H1 (cell line): ENCODE data around the gene SEMA5B. TPM values are rescaled to one million over a fixed set of nuclear protein-coding genes. Genes with fewer than 3 reads are reported as not detected.

Experiments used
- CTCF ChIA-PET: fragments of 300-600 bp; sonication (Branson Sonifier 250); formaldehyde crosslinking; loops from one replicate; lab custom pipeline; 2021; ENCODE audit not compliant: partially characterized antibody; lab: Charles Lee
- POLR2A ChIA-PET: fragments of 300-600 bp; sonication (Branson Sonifier 250); formaldehyde crosslinking; loops from one replicate; lab custom pipeline; 2021; ENCODE audit warnings: inconsistent platforms; ENCODE audit not compliant: partially characterized antibody; lab: Charles Lee
- DNase-seq, 2 experiments: peaks; one replicate each; pipeline versions ENCODE4 v3.0.0 to v3.0.0-alpha.2; 2010 to 2022; ENCODE audit warnings: low spot score in 2 of 2, low read depth in 1 of 2, mixed read lengths in 1 of 2
- FAIRE-seq: peaks from 2 replicates; lab custom pipeline; 2011; peaks lifted over from hg19 to GRCh38; lab: Jason Lieb, UNC
- H2AFZ ChIP-seq: 2 replicates; pipeline ENCODE4 v1.8.1; 2012; ENCODE audit warnings: low read length, inconsistent platforms
- H2AK5ac ChIP-seq: 2 replicates; pipeline ENCODE4 v1.6.1; 2013; ENCODE audit warnings: low read depth, low read length
- H2BK120ac ChIP-seq: replicated peaks from 2 replicates; pipeline ENCODE3; 2013; ENCODE audit warnings: low read depth, low read length, inconsistent platforms
- H2BK12ac ChIP-seq: 2 replicates; pipeline ENCODE4 v1.6.1; 2013; ENCODE audit warnings: low read depth, low read length
- H2BK15ac ChIP-seq: 2 replicates; pipeline ENCODE4 v1.6.1; 2013; ENCODE audit warnings: low read length
- H2BK20ac ChIP-seq: 2 replicates; pipeline ENCODE4 v1.6.1; 2013; ENCODE audit warnings: low read length
- H2BK5ac ChIP-seq: 2 replicates; pipeline ENCODE4 v1.6.1; 2013; ENCODE audit warnings: low read depth, low read length
- H3K14ac ChIP-seq: 2 replicates; pipeline ENCODE4 v1.6.1; 2013; ENCODE audit warnings: inconsistent platforms; ENCODE audit not compliant: insufficient read length
- H3K18ac ChIP-seq: 2 replicates; pipeline ENCODE4 v1.6.1; 2013; ENCODE audit warnings: low read length; ENCODE audit errors: extremely low read depth
- H3K23ac ChIP-seq: 2 replicates; pipeline ENCODE4 v1.6.1; 2013; ENCODE audit warnings: inconsistent platforms; ENCODE audit not compliant: insufficient read length
- H3K23me2 ChIP-seq: 2 replicates; pipeline ENCODE4 v1.6.1; 2013; ENCODE audit warnings: low read depth, low read length
- H3K27ac ChIP-seq: 2 replicates; pipeline ENCODE4 v1.6.1; 2011; ENCODE audit warnings: low read depth, low read length, inconsistent platforms
- H3K27me3 ChIP-seq, 4 experiments: replicated peaks in 1 of 4; 1 replicate in 1 of 4; 2 replicates in 3 of 4; pipeline versions ENCODE4 v1.6.1 to v1.8.1; 2011 to 2013; ENCODE audit warnings: low read length in 3 of 4, mild to moderate bottlenecking in 3 of 4, inconsistent platforms in 2 of 4, mixed read lengths in 2 of 4, moderate library complexity in 1 of 4; ENCODE audit not compliant: control insufficient read depth in 3 of 4, insufficient read depth in 3 of 4; ENCODE audit errors: extremely low read depth in 1 of 4
- H3K36me3 ChIP-seq, 4 experiments: 2 replicates each; pipeline versions ENCODE4 v1.6.1 to v1.8.1; 2011 to 2013; ENCODE audit warnings: mild to moderate bottlenecking in 4 of 4, low read length in 3 of 4, moderate library complexity in 2 of 4, control low read depth in 1 of 4, inconsistent platforms in 1 of 4; ENCODE audit not compliant: insufficient read depth in 4 of 4, control insufficient read depth in 2 of 4
- H3K4ac ChIP-seq: replicated peaks from 2 replicates; pipeline ENCODE3; 2013; ENCODE audit warnings: low read length, low read depth, mixed read lengths, inconsistent platforms; ENCODE audit not compliant: insufficient read length
- H3K4me1 ChIP-seq, 4 experiments: replicated peaks in 1 of 4; 1 replicate in 1 of 4; 2 replicates in 3 of 4; pipeline versions ENCODE4 v1.6.1 to v1.8.1; 2011 to 2013; ENCODE audit warnings: low read length in 3 of 4, inconsistent platforms in 2 of 4, mixed read lengths in 1 of 4; ENCODE audit not compliant: insufficient read depth in 4 of 4, control insufficient read depth in 3 of 4
- H3K4me2 ChIP-seq, 2 experiments: 2 replicates each; pipeline versions ENCODE4 v1.6.1 to v1.8.1; 2011 to 2013; ENCODE audit warnings: low read depth in 2 of 2, low read length in 2 of 2, control low read depth in 1 of 2, inconsistent platforms in 1 of 2, mild to moderate bottlenecking in 1 of 2; ENCODE audit not compliant: insufficient read depth in 1 of 2
- H3K4me3 ChIP-seq, 4 experiments: fragments of 200-600, 300-600 bp in 1 of 4; sonication (generic), shearing (Covaris generic), sonication (Bioruptor Twin) in 1 of 4; 2 replicates each; pipeline versions ENCODE4 v1.5.1 to v1.8.1; 2011 to 2016; ENCODE audit warnings: low read length in 4 of 4, low read depth in 3 of 4, control low read depth in 2 of 4, inconsistent platforms in 2 of 4, mild to moderate bottlenecking in 2 of 4, mixed read lengths in 1 of 4, moderate library complexity in 1 of 4; ENCODE audit not compliant: insufficient read depth in 2 of 4; ENCODE audit errors: extremely low read depth in 1 of 4
- H3K56ac ChIP-seq: replicated peaks from 2 replicates; pipeline ENCODE3; 2013; ENCODE audit warnings: low read depth, mild to moderate bottlenecking, mixed read lengths, low read length, inconsistent platforms; ENCODE audit not compliant: insufficient read length
- H3K79me1 ChIP-seq: 2 replicates; pipeline ENCODE4 v1.6.1; 2013; ENCODE audit warnings: low read depth, low read length, control low read depth
- H3K79me2 ChIP-seq, 2 experiments: 2 replicates each; pipeline versions ENCODE4 v1.6.1 to v1.8.1; 2012 to 2013; ENCODE audit warnings: low read length in 2 of 2, mild to moderate bottlenecking in 2 of 2, inconsistent platforms in 1 of 2; ENCODE audit not compliant: insufficient read depth in 2 of 2, control insufficient read depth in 1 of 2
- H3K9ac ChIP-seq, 4 experiments: replicated peaks in 1 of 4; 1 replicate in 1 of 4; 2 replicates in 3 of 4; pipeline versions ENCODE4 v1.6.1 to v1.8.1; 2011 to 2013; ENCODE audit warnings: low read depth in 3 of 4, low read length in 3 of 4, control low read depth in 2 of 4, mild to moderate bottlenecking in 2 of 4, moderate library complexity in 2 of 4, inconsistent platforms in 1 of 4; ENCODE audit errors: extremely low read depth in 1 of 4
- H3K9me3 ChIP-seq, 2 experiments: 2 replicates each; pipeline versions ENCODE4 v1.6.1 to v1.8.1; 2012 to 2013; ENCODE audit warnings: mild to moderate bottlenecking in 2 of 2, moderate library complexity in 2 of 2, control low read depth in 1 of 2, inconsistent platforms in 1 of 2, low read depth in 1 of 2, low read length in 1 of 2, mixed read lengths in 1 of 2; ENCODE audit not compliant: insufficient read depth in 2 of 2
- H4K20me1 ChIP-seq, 2 experiments: replicated peaks in 1 of 2; 2 replicates each; pipeline versions ENCODE3 to v1.8.1; 2011 to 2013; ENCODE audit warnings: inconsistent platforms in 2 of 2, low read length in 2 of 2, mild to moderate bottlenecking in 1 of 2; ENCODE audit not compliant: insufficient read depth in 2 of 2, control insufficient read depth in 1 of 2
- H4K5ac ChIP-seq: 2 replicates; pipeline ENCODE4 v1.6.1; 2013; ENCODE audit warnings: low read length, low read depth, mixed read lengths, inconsistent platforms; ENCODE audit not compliant: insufficient read length
- H4K8ac ChIP-seq: 2 replicates; pipeline ENCODE4 v1.8.0; 2013; ENCODE audit warnings: mild to moderate bottlenecking, moderate library complexity, low read length, inconsistent platforms; ENCODE audit not compliant: insufficient read depth; ENCODE audit errors: extremely low read depth
- H4K91ac ChIP-seq: replicated peaks from 2 replicates; pipeline ENCODE3; 2013; ENCODE audit warnings: low read length, mixed read lengths, inconsistent platforms; ENCODE audit not compliant: insufficient read length
- WGBS, 2 experiments: shearing (Covaris generic) in 1 of 2; methylation state at CpG; one replicate each; pipeline versions ENCODE4 v1.1.6 to v1.1.7; 2013 to 2015; ENCODE audit warnings: low lambda C conversion rate in 2 of 2, mixed read lengths in 2 of 2, inconsistent platforms in 1 of 2, low coverage in 1 of 2, missing lambda C conversion rate in 1 of 2; ENCODE audit not compliant: insufficient replicate concordance in 2 of 2, insufficient coverage in 1 of 2, insufficient read length in 1 of 2; ENCODE audit errors: extremely low coverage in 1 of 2, missing lambda C conversion rate in 1 of 2; 5-methylcytosine and 5-hydroxymethylcytosine counted together
- polyA plus RNA-seq, 7 experiments: library from polyadenylated mRNA; depleted of rRNA in 3 of 7; stranded (reverse) in 5 of 7; unstranded in 2 of 7; fragments of >200 nt in 5 of 7; fragments of 200-250 nt in 2 of 7; gene quantifications; 1 replicate in 5 of 7; 2 replicates in 1 of 7; 4 replicates in 1 of 7; pipeline versions ENCODE4 v1.2.1 to v1.2.3, GENCODE V29; 2011 to 2013; ENCODE audit warnings: missing spikeins in 2 of 7, mixed read lengths in 2 of 7
- total RNA-seq: library from RNA; stranded (reverse); fragmentation: NEBNext Ultra II Directional; extraction: Animal tissue kit (Norgen Biotek cat#: 25700); gene quantifications from 2 replicates; pipeline ENCODE4 v1.2.1, GENCODE V29; 2021

SEMA5B gene
- total and polyA plus RNA-seq, 2 of the 8 experiments (the other 6 are each of a cell fraction or from before 2014, with no cell fraction given), result 13.1 to 22.4 TPM

GRCh38 chr3:123067689-123068600 lies 40.4 kb upstream of the SEMA5B start:
- Histone ChIP-seq H2AK5ac (no peak overlapping the region), H3K23ac (no peak overlapping the region), H3K18ac (peak overlapping the region; percentile 66; the same call in 1 of the 2 replicates), H3K4me1 (peaks cover 7 to 17% (median 12%) of the 10 kb centered on the region in 4 experiments), H3K9ac (peak overlapping the region in 2 of 4 experiments; percentile 47 to 56; a peak in 2 of 7 replicates), H2BK20ac (no peak overlapping the region), H2BK120ac (no peak overlapping the region), H2BK15ac (no peak overlapping the region; the same call in 1 of the 2 replicates), H2AFZ (peak overlapping the region; percentile 11; the same call in 1 of the 2 replicates), H3K4me3 (peak overlapping the region; percentile 61 to 86 (median 67)), H2BK12ac (peak overlapping the region; percentile 50; the same call in 1 of the 2 replicates), H4K8ac (no peak overlapping the region), H3K14ac (no peak overlapping the region), H3K23me2 (peaks cover 20% of the 10 kb centered on the region), H2BK5ac (peak overlapping the region; percentile 63; the same call in 1 of the 2 replicates), H3K79me2 (peaks cover 7 to 52% of the 10 kb centered on the region in 2 experiments), H3K27ac (no peak overlapping the region), H3K36me3 (no peaks in the 10 kb centered on the region), H3K56ac (no peak overlapping the region), H3K4me2 (peak overlapping the region; percentile 97 to 100), H3K4ac (no peak overlapping the region), H3K9me3 (no peaks in the 10 kb centered on the region; a peak in 1 of 4 replicates), H3K27me3 (peaks cover 0 to 13% (median 8%) of the 10 kb centered on the region in 4 experiments; a peak in 5 of 7 replicates), H4K20me1 (peaks cover 10 to 16% of the 10 kb centered on the region in 2 experiments), H3K79me1 (peaks cover 17% of the 10 kb centered on the region), H4K5ac (no peak overlapping the region), H4K91ac (no peak overlapping the region)
- FAIRE-seq (no peak), DNase-seq (peak in 1 of 2 experiments; percentile 72)
- ChIA-PET CTCF (interaction anchor here (0.6 to 2.3 kb wide), 10 partner anchors 18 to 132 kb away, joined by 3 to 5 read pairs (median 3); no protein-coding TSS in a partner anchor), POLR2A (interaction anchor here (0.6 to 1.7 kb wide), 9 partner anchors 9 to 257 kb away, joined by 3 to 6 read pairs (median 3); partner anchors contain the start of gene SEMA5B)
- 4% methylated on average over 24 of the region's 24 CpGs; no CpG with 5 or more reads in 1 of the 2 experiments for WGBS, 2 experiments
